A549 treated with RU486 at 1 μM for 4 hours (cell line): ENCODE measurements around the gene MPHOSPH10. TPM values are rescaled to one million over a fixed set of nuclear protein-coding genes. Genes with fewer than 3 reads are reported as not detected.

Experiments
- total RNA-seq: library from RNA; stranded (reverse); fragments of 200-300 nt; extraction: Qiagen RNA extraction; gene quantifications from 5 replicates; pipeline ENCODE4 v1.2.3, GENCODE V29; 2022; ENCODE audit warnings: low read depth

Gene MPHOSPH10
- total RNA-seq, result 29.9 to 52.6 TPM (median 42.2 TPM) in 5 replicates

GRCh38 chr2:71130152-71130904, at the start of gene MPHOSPH10, which contains the start of gene MCEE:
Gene MPHOSPH10, plus strand, starts transcription at chr2:71130634. Its CDS starts 32 bp downstream, at chr2:71130666.
Gene MCEE, minus strand, starts transcription at chr2:71130229. Its CDS starts 10 bp downstream, at chr2:71130219.

Other genes with a start within 250 kb of the MPHOSPH10 start
- gene VAX2, start 230.1 kb upstream of the MPHOSPH10 start, total RNA-seq, result 3.2 to 6.6 TPM (median 5.1 TPM) in 5 replicates
- 0.32 to 2.5 TPM (median 2.1 TPM) in 5 replicates for gene ATP6V1B1, start 194.7 kb upstream of the MPHOSPH10 start, total RNA-seq
- not detected in 5 replicates for gene ANKRD53, start 152.0 kb upstream of the MPHOSPH10 start, total RNA-seq
- 73.1 to 84.6 TPM (median 83.3 TPM) in 5 replicates for gene TEX261, start 135.8 kb upstream of the MPHOSPH10 start, total RNA-seq
- 52.3 to 77.0 TPM (median 76.0 TPM) in 5 replicates for gene NAGK, start 62.0 kb upstream of the MPHOSPH10 start, total RNA-seq
- 9.7 to 14.7 TPM (median 12.2 TPM) in 5 replicates for gene MCEE, start 405 bp upstream of the MPHOSPH10 start, total RNA-seq
- gene PAIP2B, start 96.5 kb downstream of the MPHOSPH10 start, total RNA-seq, result 0.22 to 0.32 TPM (median 0.25 TPM) in 5 replicates
- gene ZNF638, start 201.1 kb downstream of the MPHOSPH10 start, total RNA-seq, result 62.1 to 79.5 TPM (median 65.9 TPM) in 5 replicates